ENCODE data around the gene TM4SF20.
"Not testable (repeated sequence)": the region's sequence is repeated elsewhere in the genome, so short reads cannot be mapped to it uniquely, and the experiment has no call there.

Gene TM4SF20

DNA sequence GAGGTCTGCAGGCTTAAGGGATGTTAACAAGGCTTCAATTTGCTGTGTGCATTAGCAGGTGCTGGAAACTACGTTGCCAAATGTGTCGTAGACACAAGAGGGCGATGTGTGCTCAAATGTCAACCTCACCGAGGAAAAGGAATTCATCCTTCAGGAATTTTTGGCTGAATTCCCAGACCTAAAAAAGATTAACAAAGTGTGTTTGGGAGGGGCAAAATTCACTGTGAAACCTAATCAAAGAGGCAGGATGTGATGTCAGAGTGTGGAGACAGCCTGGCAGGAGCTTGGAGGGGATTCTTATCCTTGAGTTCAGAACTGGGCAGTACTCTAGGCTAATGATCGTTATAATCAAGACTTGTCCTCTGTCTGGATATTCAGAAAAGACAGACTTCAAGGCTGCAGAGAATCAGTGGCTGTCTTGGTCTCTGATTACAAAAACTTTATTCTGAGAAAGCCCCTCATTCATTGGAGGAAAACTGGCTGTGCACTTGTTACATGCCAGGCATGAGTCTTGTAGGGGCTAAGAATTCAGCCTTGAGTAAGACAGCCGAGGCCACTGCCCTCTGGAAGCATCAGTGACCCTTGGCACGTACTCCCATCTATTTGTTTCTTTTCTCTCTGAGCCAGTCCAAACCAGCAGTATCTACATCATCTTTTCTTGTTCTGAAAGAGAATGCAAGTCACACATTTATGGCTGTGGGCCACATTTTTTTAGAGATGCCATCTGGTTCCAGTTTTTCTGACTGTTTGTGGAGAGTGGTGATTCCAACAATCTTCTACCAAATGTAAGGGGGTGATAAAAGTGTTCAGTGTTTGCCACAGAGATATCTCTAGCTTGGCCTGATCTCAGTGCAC, 27.3 kb upstream of the TM4SF20 start:
- Mint-ChIP-seq H3K27ac (no peak overlapping the region), H3K4me1 (peaks cover 22% of the 10 kb centered on the region), H3K9me3 (no peaks in the 10 kb centered on the region), H3K4me3 (no peak overlapping the region), H3K36me3 (no peaks in the 10 kb centered on the region)
- no peak for DNase-seq (ENCODE audit: low spot score in 2 of 2)
- ATAC-seq, result no peak

DNA sequence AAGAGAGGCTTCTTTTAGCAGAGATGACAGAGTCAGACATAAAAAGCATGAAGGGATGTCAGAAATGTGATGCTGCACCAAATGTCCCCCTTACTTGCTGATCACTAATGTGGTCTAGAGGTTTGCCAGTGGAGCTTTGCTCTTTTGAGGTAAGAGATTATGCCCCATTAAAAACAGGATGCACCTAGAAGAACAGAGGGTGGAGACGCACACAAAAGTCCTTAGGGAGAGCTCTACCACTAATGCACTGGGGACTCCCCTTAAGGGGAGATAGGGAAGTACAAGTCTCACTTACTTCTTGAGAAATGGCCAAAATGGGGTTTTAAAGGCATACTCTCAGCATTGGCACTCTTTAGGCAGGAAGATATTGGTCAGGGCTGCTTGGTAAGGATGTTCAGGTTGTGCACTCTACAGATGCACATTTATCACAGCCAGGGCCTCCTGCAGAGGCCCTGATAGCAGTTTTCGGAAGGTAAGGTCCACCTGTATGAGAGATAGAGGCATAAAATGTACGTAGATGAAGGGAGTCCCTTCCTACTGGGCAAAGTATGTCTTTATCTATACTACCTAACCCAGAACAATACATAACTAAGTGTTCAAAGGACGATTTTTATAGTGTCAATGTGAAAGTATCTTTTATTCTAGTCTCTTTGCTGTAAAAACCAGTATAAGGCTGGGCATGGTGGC, 25.6 kb upstream of the TM4SF20 start:
- Mint-ChIP-seq H3K36me3 (no peaks in the 10 kb centered on the region), H3K27ac (no peak overlapping the region), H3K9me3 (no peaks in the 10 kb centered on the region), H3K4me1 (peaks cover 14% of the 10 kb centered on the region), H3K4me3 (no peak overlapping the region)
- ATAC-seq, result no peak
- DNase-seq (ENCODE audit: low spot score in 2 of 2), result no peak

DNA sequence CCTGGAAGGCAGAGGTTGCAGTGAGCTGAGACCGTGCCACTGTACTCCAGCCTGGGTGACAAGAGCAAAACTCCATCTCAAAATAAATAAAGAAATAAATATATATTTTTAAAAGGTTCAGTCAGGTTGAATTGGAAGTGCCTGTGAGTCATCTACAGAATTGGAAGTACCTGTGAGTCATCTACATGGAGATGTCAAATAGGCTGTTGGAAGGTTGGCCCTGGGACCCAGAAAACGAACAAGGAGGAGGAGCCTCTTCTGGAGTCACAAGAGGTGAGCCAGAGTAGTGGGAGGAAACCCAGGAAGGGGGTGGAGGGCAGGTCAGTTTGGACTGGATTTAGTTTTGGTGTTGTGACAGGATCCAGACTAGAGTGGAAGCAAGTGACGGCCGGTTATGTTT, 23.9 kb upstream of the TM4SF20 start:
- Mint-ChIP-seq H3K27ac (no peak overlapping the region), H3K4me1 (peaks cover 14% of the 10 kb centered on the region), H3K9me3 (no peaks in the 10 kb centered on the region), H3K36me3 (no peaks in the 10 kb centered on the region), H3K4me3 (no peak overlapping the region)
- ATAC-seq, result no peak
- no peak for DNase-seq (ENCODE audit: low spot score in 2 of 2)

DNA sequence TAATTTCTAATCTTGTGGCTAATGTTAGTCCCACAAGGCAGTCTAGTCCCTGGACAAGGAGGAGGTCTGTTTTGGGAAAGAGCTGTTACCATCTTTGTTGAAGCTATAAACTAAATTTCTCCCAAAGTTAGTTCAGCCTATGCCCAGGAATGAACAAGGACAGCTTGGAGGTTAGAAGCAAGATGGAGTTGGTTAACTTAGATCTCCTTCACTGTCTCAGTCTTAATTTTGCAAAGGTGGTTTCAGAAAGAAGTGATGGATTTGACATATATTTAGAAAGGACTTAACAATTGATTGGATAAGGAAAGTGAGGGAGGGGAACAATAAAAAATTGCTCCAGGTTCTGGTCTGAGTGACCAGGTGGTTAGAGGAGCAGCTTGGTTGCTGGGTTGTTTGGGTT, 23.2 kb upstream of the TM4SF20 start:
- no peak overlapping the region for H3K4me3 Mint-ChIP-seq
- peaks cover 14% of the 10 kb centered on the region for H3K4me1 Mint-ChIP-seq
- H3K27ac Mint-ChIP-seq, result no peak overlapping the region
- ATAC-seq (no peak), DNase-seq (ENCODE audit: low spot score in 2 of 2) (no peak)
- H3K36me3 Mint-ChIP-seq, result no peaks in the 10 kb centered on the region
- H3K9me3 Mint-ChIP-seq, result no peaks in the 10 kb centered on the region

DNA sequence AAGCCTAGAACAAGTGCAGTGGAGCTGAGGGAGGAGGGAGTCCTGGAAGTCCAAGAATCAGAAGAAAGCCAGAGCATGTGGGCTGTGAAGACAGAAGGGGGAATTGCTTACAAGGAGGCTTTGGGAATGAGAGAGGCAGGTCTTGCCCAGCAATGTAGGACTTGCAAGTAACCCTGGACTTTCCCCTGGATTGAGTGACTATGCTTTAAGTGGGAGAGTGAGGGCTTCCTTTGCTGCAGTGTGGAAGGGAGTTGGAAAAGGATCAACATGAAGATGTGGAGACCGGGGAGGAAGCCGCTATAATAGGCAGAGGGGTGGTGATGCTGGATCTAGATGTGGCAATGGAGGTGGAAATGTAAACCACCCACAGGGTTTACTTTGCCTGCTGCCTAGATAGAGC, 22.4 kb upstream of the TM4SF20 start:
- Mint-ChIP-seq H3K9me3 (no peaks in the 10 kb centered on the region), H3K4me3 (no peak overlapping the region), H3K36me3 (no peaks in the 10 kb centered on the region), H3K4me1 (peaks cover 12% of the 10 kb centered on the region), H3K27ac (no peak overlapping the region)
- no peak for DNase-seq (ENCODE audit: low spot score in 2 of 2)
- no peak for ATAC-seq

DNA sequence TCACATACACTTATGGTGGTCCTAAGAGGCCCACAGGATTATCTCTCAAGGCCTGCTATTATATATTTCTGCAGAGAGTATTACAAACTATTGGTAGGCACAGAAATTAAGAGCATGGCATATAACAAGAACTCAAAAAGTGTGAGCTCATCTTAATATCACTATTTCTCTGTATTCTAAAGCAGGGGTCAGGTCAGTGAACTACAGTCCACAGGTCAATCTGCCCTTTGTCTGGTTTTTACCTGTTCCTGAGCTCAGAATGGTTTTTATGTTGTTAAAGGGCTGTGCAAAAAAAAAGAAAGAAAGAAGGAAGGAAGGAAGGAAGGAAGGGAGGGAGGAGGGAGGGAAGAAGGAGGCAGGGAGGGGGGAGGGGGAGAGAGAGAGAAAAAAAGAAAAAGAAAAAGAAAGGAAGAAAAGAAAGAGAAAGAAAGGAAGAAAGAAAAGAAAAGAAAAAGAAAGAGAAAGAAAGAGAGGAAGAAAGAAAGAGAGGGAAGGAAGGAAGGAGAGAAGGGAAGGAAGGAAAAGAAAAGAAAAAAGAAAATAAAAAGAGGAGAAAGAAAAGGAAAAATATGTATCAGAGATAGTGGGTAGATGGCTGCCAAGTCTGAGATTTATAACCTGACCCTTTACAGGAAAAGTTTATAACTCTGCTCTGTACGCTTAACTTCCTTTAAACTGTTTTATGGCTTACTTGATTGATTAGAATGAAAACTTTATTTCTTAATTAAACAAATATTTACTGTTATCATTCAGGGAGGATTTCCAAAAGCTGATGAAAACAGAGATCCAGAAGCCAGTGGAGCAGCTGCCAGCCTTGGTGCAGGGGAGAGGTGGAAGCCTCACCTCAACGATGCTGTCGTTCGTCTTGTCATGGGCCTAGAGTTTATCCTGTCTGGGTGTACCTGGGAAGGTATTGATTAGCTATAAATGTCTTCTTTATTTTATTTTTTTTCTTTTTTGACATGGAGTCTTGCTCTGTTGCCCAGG, 19.9 kb upstream of the TM4SF20 start:
- Mint-ChIP-seq H3K9me3 (no peaks in the 10 kb centered on the region), H3K4me3 (no peak overlapping the region), H3K4me1 (no peaks in the 10 kb centered on the region), H3K36me3 (no peaks in the 10 kb centered on the region), H3K27ac (no peak overlapping the region)
- no peak for DNase-seq (ENCODE audit: low spot score in 2 of 2)
- no peak for ATAC-seq

DNA sequence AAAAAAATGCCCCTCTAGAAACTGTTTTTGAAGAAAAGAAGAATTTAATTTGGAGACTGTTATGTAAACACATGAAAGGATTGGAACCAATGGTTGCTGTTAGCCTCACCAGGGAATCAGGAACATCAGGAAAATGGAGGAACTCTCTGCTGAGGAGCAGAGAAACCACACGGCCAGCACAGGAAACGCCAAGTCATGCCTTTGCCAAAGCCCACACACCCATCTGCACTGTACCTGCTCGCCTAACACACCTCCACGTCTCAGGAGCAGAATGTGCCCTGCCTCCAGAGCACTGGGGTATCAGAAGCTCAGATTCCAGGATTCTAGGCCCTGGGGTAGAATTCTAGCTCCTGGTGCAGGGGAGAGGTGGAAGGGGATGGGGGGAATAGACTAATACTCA, 18.5 kb upstream of the TM4SF20 start:
- Mint-ChIP-seq H3K4me3 (no peak overlapping the region), H3K36me3 (no peaks in the 10 kb centered on the region), H3K4me1 (no peaks in the 10 kb centered on the region), H3K27ac (no peak overlapping the region), H3K9me3 (no peaks in the 10 kb centered on the region)
- DNase-seq (ENCODE audit: low spot score in 2 of 2) (no peak), ATAC-seq (no peak)

DNA sequence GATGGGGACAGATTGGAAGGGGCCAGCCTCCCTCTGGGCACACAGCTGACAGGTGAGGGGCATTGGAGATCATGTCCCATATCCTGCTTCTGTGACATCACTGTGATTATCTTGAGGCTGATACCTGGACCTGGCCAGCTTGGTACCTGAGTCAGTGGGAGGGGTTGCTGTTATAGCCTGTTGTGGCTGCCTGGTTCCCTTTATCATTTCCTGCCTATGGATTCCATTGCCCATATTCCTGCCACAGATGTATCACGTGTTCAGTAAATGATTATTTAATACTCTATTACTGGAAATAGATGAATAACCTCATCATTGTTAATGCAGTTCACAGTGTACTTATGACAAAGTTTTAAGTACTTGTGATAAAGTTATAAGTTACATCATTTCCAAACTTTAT, 16.4 kb upstream of the TM4SF20 start:
- Mint-ChIP-seq H3K36me3 (no peaks in the 10 kb centered on the region), H3K4me1 (no peaks in the 10 kb centered on the region), H3K9me3 (no peaks in the 10 kb centered on the region), H3K27ac (no peak overlapping the region), H3K4me3 (no peak overlapping the region)
- DNase-seq (ENCODE audit: low spot score in 2 of 2) (no peak), ATAC-seq (no peak)

DNA sequence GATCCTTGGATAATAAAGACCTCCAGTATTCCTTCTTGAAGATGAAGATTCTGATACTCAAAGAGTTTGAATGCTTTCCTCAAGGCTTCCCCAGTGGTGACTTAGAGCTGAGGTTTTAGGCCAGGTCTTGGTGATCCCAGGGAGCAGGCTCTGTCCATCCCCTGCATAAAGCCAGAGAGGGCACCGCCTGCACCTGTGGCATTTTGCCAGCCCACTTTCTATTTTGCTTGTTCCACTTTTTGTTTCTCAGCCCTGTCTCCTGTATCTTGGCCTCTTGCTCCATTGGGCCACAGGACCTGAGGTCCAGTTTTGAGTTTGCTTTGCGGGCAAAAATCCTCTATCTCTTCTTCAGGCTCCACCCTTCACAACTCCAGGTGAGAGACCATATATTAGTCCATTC, 15.3 kb upstream of the TM4SF20 start:
- no peaks in the 10 kb centered on the region for H3K4me1 Mint-ChIP-seq
- H3K36me3 Mint-ChIP-seq, result no peaks in the 10 kb centered on the region
- DNase-seq (ENCODE audit: low spot score in 2 of 2), result no peak
- H3K9me3 Mint-ChIP-seq, result no peaks in the 10 kb centered on the region
- H3K4me3 Mint-ChIP-seq, result no peak overlapping the region
- no peak overlapping the region for H3K27ac Mint-ChIP-seq
- no peak for ATAC-seq

DNA sequence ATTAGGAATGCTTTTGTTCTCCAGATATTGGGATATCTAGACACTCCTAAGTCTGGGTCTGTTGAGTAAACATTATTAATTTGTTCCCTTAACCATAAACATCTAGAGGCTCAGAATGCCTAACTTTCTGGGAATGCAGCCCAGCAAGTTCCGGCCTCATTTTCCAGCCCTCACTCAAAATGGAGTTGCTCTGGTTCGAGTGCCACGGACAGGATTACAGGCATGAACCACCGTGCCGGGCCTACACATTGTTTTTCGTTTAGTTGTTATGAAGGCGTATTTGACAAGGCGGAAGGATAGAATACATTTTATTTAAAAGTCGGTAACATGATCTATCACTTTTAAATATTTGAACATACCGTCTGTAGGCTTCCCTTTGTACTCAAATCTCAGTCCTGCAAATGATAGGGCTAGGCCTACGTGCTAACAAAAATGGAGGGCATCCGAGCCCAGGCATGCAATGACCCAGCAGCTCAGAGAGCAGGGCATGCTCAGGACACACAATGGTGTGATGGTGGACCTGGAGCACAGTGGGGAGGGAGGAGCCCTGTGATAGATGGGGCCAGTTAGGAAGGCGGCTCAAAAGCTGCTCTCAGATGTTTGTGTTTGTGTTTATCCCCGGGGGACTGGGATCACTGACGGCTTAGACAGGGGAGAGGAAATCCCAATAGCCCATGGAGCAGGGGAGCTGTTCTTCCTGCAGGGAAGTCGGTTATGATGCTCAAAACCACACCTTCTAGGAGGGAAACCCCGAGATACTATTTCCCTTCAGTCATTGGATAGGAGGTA, 11.6 kb upstream of the TM4SF20 start:
- Mint-ChIP-seq H3K9me3 (no peaks in the 10 kb centered on the region), H3K4me1 (peaks cover 7% of the 10 kb centered on the region), H3K27ac (no peak overlapping the region), H3K36me3 (no peaks in the 10 kb centered on the region), H3K4me3 (no peak overlapping the region)
- no peak for DNase-seq (ENCODE audit: low spot score in 2 of 2)
- ATAC-seq, result no peak

DNA sequence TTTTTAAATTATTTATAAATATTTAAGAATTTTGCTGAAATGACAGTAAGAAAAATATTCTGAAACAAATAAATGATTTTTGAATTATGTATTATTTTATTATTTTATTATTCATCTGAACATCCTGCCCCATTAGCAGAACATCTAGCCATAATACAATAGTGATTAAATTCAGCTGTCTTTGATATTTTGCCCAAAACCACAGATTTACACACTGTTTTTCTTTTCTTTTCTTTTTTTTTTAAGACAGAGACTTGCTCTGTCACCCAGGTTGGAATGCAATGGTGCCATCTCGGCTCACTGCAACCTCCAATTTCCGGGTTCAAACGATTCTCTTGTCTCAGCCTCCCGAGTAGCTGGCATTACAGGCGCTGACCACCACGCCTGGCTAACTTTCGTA, 10.6 kb upstream of the TM4SF20 start:
- Mint-ChIP-seq H3K4me3 (no peak overlapping the region), H3K36me3 (no peaks in the 10 kb centered on the region), H3K4me1 (peaks cover 7% of the 10 kb centered on the region), H3K27ac (no peak overlapping the region), H3K9me3 (no peaks in the 10 kb centered on the region)
- DNase-seq (ENCODE audit: low spot score in 2 of 2) (no peak), ATAC-seq (no peak)

DNA sequence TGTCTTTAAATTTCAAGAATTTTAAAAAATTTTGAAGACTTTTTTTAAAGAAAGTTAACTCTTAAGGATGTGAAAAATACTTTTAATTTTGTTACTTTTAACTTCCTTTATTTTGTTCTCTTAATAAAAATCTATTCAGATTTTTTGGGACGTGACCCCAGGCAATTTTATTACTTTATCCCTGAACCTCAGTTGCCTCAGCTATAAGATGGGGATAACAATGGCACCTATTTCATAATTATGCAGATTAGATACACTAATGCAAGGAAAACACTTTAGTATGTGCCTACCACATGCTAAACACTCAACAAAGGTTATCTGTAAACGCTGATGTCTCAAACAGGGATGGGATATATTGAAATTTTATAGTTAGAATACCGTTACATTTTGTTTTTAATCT, 10.1 kb upstream of the TM4SF20 start:
- no peak overlapping the region for H3K4me3 Mint-ChIP-seq
- H3K27ac Mint-ChIP-seq, result no peak overlapping the region
- H3K4me1 Mint-ChIP-seq, result peaks cover 7% of the 10 kb centered on the region
- no peak for DNase-seq (ENCODE audit: low spot score in 2 of 2)
- no peaks in the 10 kb centered on the region for H3K36me3 Mint-ChIP-seq
- H3K9me3 Mint-ChIP-seq, result no peaks in the 10 kb centered on the region
- no peak for ATAC-seq

DNA sequence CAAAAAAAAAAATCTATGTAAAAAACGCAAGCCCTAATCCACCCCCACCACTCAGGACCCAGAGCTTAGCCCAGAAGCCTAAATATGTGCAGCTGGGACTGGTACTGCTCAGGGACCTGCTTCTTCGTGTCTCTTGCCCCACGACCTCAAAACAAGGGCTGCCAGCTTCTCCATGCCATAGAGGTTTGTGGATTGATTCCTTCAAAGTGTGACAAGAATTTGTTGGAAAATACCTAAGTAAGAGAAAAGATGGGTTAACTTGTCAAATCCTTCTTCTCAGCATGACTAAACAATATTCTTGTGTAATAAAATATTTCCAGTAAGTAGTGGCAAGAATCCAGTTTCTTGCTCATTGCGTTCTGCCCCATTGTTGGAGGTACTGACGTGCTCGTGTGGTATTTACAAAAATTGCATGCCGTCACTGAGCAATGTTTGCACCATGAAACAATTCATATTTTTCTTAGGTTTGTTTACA, 9.5 kb upstream of the TM4SF20 start:
- DNase-seq (ENCODE audit: low spot score in 2 of 2) (no peak), ATAC-seq (no peak)
- Mint-ChIP-seq H3K4me3 (no peak overlapping the region), H3K4me1 (peaks cover 7% of the 10 kb centered on the region), H3K27ac (no peak overlapping the region), H3K36me3 (no peaks in the 10 kb centered on the region), H3K9me3 (no peaks in the 10 kb centered on the region)

DNA sequence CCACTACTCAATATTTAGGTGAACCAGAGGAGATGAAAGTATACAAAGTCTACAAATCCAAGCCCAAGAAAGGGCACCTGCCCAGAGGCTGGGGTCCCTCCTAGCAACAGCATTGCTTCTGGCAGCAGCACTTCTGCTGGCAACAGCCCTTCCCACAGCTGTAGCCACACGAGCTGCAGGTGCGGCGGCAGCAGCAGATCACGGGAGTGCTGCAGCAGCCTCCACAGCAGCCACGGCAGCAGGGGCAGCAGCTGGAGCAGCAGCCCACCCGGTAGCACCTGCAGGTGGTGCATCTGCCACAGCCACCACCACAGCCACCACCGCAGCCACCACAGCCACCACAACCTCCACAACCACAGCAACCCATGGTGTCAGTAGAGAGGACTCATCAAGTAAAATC, 8.5 kb upstream of the TM4SF20 start, which contains the start of gene SCYGR1:
TSS of gene SCYGR1 (minus strand) at position 367 of the 400 bp plus-strand sequence. CDS start at position 367, 0 bp downstream.
- not testable (repeated sequence) for DNase-seq (ENCODE audit: low spot score in 2 of 2); ATAC-seq; H3K36me3 Mint-ChIP-seq; H3K27ac Mint-ChIP-seq; H3K4me1 Mint-ChIP-seq; H3K9me3 Mint-ChIP-seq; H3K4me3 Mint-ChIP-seq
